Measurements from ENCODE around the gene PTPRM.

PTPRM gene

GRCh38 chr18:7941533-7941932 lies 374.4 kb downstream of the PTPRM start:
- Histone ChIP-seq H3K9ac (ENCODE audit: low read length) (no peak overlapping the region), H3K9me2 (replicated peaks; ENCODE audit: insufficient read depth, low read length) (no peaks in the 10 kb centered on the region), H3K27ac (ENCODE audit: low read depth, low read length) (no peak overlapping the region), H3K4me3 (ENCODE audit: insufficient read depth, low read length, poor library complexity, severe bottlenecking) (no peak overlapping the region), H3K79me2 (ENCODE audit: insufficient read depth, low read length) (no peaks in the 10 kb centered on the region), H3F3A (ENCODE audit: insufficient read depth) (no peaks in the 10 kb centered on the region), H4K20me1 (ENCODE audit: low read depth, low read length) (no peaks in the 10 kb centered on the region), H3K36me3 (ENCODE audit: low read length) (no peaks in the 10 kb centered on the region), H3K4me2 (ENCODE audit: low read depth, low read length, poor library complexity, severe bottlenecking) (no peak overlapping the region), H3K9me3 (ENCODE audit: insufficient read depth, low read length) (no peaks in the 10 kb centered on the region), H3K27me3 (ENCODE audit: low read length) (no peaks in the 10 kb centered on the region), H2AFZ (ENCODE audit: low read depth, low read length, severe bottlenecking) (no peak overlapping the region)
- no peak for TF ChIP-seq CTCF (IDR thresholded peaks at IDR 0.05; ENCODE audit: insufficient read depth, low read length, poor library complexity, severe bottlenecking)
- no peak for TF ChIP-seq EZH2phosphoT487 (conservative IDR thresholded peaks at IDR 0.05; ENCODE audit: low read length)

- no peaks in the 10 kb centered on the region for H3K79me2 ChIP-seq (ENCODE audit: insufficient read depth, low read length)
- no peaks in the 10 kb centered on the region for H3K9me2 ChIP-seq (replicated peaks; ENCODE audit: insufficient read depth, low read length)
- H4K20me1 ChIP-seq (ENCODE audit: low read depth, low read length), result no peaks in the 10 kb centered on the region
- no peaks in the 10 kb centered on the region for H3K27me3 ChIP-seq (ENCODE audit: low read length)
- H3K36me3 ChIP-seq (ENCODE audit: low read length), result no peaks in the 10 kb centered on the region
- no peaks in the 10 kb centered on the region for H3F3A ChIP-seq (ENCODE audit: insufficient read depth)
- H3K27ac ChIP-seq (ENCODE audit: low read depth, low read length), result no peak overlapping the region
- H3K9ac ChIP-seq (ENCODE audit: low read length), result no peak overlapping the region
- H2AFZ ChIP-seq (ENCODE audit: low read depth, low read length, severe bottlenecking), result no peak overlapping the region
- H3K4me3 ChIP-seq (ENCODE audit: insufficient read depth, low read length, poor library complexity, severe bottlenecking), result no peak overlapping the region
- TF ChIP-seq EZH2phosphoT487 (conservative IDR thresholded peaks at IDR 0.05; ENCODE audit: low read length) (no peak), CTCF (IDR thresholded peaks at IDR 0.05; ENCODE audit: insufficient read depth, low read length, poor library complexity, severe bottlenecking) (no peak)
- no peak overlapping the region for H3K4me2 ChIP-seq (ENCODE audit: low read depth, low read length, poor library complexity, severe bottlenecking)
- no peaks in the 10 kb centered on the region for H3K9me3 ChIP-seq (ENCODE audit: insufficient read depth, low read length)
Measured at GRCh38 chr18:7945882-7946281, 378.8 kb downstream of the PTPRM start.

- no peaks in the 10 kb centered on the region for H3K36me3 ChIP-seq (ENCODE audit: low read length)
- no peak overlapping the region for H3K4me2 ChIP-seq (ENCODE audit: low read depth, low read length, poor library complexity, severe bottlenecking)
- H3K27ac ChIP-seq (ENCODE audit: low read depth, low read length), result no peak overlapping the region
- H3K4me3 ChIP-seq (ENCODE audit: insufficient read depth, low read length, poor library complexity, severe bottlenecking), result no peak overlapping the region
- no peaks in the 10 kb centered on the region for H4K20me1 ChIP-seq (ENCODE audit: low read depth, low read length)
- no peaks in the 10 kb centered on the region for H3F3A ChIP-seq (ENCODE audit: insufficient read depth)
- no peaks in the 10 kb centered on the region for H3K9me3 ChIP-seq (ENCODE audit: insufficient read depth, low read length)
- H3K27me3 ChIP-seq (ENCODE audit: low read length), result no peaks in the 10 kb centered on the region
- TF ChIP-seq CTCF (IDR thresholded peaks at IDR 0.05; ENCODE audit: insufficient read depth, low read length, poor library complexity, severe bottlenecking), result no peak
- TF ChIP-seq EZH2phosphoT487 (conservative IDR thresholded peaks at IDR 0.05; ENCODE audit: low read length), result no peak
- H2AFZ ChIP-seq (ENCODE audit: low read depth, low read length, severe bottlenecking), result no peak overlapping the region
- H3K9me2 ChIP-seq (replicated peaks; ENCODE audit: insufficient read depth, low read length), result no peaks in the 10 kb centered on the region
- H3K9ac ChIP-seq (ENCODE audit: low read length), result no peak overlapping the region
- H3K79me2 ChIP-seq (ENCODE audit: insufficient read depth, low read length), result no peaks in the 10 kb centered on the region
Measured at GRCh38 chr18:7946734-7947377, 379.7 kb downstream of the PTPRM start.

Measured in SU-DHL-6 (cell line).